GM19397 (cell line): ENCODE measurements around the gene NKX1-2.

Experiments
- ATAC-seq: cut with Tn5 transposase; IDR thresholded peaks from one replicate; pipeline ENCODE4 v1.9.1; 2021; ENCODE audit warnings: mild to moderate bottlenecking, moderate library complexity; ENCODE audit not compliant: unreplicated experiment

Gene NKX1-2

GRCh38 chr10:124418726-124419501 is 30.9 kb downstream of the NKX1-2 start, which contains the start of gene OAT:
TSS of gene OAT (minus strand) at chr10:124418923. CDS start at chr10:124412171, 6,752 bp downstream.
- ATAC-seq = peak; percentile 97

- peak; percentile 29 for ATAC-seq
These were observed 31.7 kb downstream of the NKX1-2 start for GRCh38 chr10:124417895-124418725.

- no peak for ATAC-seq
These were observed 33.1 kb downstream of the NKX1-2 start for GRCh38 chr10:124416733-124417132.

- ATAC-seq = no peak
These were observed 34.6 kb downstream of the NKX1-2 start for GRCh38 chr10:124415210-124415609.

DNA sequence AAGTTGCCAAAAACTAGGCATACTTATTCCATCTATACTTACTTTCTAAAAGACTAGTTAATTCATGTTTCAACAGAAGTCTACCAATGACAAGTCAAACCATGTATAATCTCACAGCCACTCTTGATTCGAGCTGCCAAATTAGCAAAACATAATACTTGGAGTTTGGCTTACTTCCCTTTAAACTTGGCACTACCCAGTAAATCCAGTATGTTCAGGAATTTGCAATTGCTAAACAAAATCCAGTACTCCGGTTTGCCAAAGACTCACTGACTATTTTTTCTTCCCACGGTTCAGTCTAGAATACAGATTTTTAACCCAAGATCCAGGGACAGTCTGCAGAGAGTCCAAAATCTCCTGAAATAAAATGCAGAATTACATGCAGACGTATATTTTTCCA is 35.8 kb downstream of the NKX1-2 start:
- no peak for ATAC-seq

- ATAC-seq = no peak
These were observed 40.1 kb downstream of the NKX1-2 start for GRCh38 chr10:124409696-124410095.

DNA sequence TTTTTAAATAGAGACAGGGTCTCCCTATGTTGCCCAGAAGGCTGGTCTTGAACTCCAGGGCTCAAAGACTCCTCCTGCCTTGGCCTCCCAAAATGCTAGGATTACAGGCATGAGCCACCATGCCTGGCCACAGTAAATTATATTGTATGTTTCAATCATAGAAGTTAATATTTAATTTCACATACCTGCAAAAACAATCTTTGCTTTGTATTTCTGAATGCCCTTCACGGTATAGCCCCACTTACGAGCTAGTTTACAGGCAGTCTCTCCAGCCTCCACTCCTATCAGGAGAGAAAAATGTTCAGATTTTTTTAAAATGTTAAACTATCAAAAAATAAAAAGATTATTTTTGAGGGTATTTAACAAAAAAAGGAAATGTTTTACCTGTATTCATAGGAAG is 41.5 kb downstream of the NKX1-2 start:
- ATAC-seq = no peak

DNA sequence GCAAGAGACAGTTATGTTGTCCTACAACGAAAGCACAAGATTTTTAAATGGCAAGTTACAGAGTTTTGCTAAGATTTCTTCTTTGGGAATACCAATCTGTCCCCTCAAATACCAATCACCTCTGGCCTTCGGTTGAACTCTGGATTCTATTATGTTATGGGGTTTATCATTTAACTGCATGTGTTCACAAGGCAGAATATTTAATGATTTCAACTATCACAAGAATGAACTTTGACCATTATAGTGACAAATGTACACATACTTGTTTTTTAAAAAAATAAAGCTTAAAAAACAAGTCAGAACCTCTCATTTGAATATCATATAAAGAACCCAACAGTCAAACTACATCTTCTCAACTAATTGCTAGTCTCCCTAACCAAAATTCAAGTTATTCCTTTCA is 42.4 kb downstream of the NKX1-2 start:
- no peak for ATAC-seq

DNA sequence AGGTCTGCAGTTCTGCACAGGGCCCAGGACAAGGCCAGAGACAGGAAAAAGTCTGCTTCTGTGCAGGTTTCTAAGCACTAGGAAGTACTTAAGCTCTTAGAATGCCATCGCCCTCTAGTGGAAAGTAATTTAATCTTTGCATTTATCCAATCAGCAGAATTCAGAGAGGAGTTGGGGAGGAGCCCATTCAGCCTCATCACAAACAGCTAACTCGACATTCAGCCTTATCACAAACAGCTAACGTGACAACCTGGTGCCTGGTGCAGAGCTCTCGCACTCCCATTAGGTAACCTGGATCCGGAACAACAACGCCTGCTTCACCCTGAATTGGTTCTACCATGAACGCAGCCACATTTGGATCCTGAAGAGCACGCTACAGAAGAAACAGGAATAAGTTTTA is 46.3 kb downstream of the NKX1-2 start:
- peak; percentile 83 for ATAC-seq

GRCh38 chr10:124402273-124402672 is 47.6 kb downstream of the NKX1-2 start:
- ATAC-seq = no peak

- ATAC-seq = no peak
These were observed 48.2 kb downstream of the NKX1-2 start for GRCh38 chr10:124401633-124402032.
